AG04450 (cell line): ENCODE results near the gene MAP3K5. TPM values are rescaled to one million over a fixed set of nuclear protein-coding genes. Genes with fewer than 3 reads are reported as not detected.

Source experiments
- CTCF ChIA-PET: fragments of 300-600, 350-600 bp; formaldehyde crosslinking; extraction: SDS; loops from one replicate; lab custom pipeline; 2022; ENCODE audit warnings: antibody characterized with exemption, inconsistent platforms; lab: Charles Lee
- POLR2A ChIA-PET: fragments of 350-600 bp; formaldehyde crosslinking; extraction: SDS; loops from one replicate; lab custom pipeline; 2021; ENCODE audit warnings: antibody characterized with exemption, inconsistent platforms; lab: Yijun Ruan, JAX
- DNase-seq: peaks from one replicate; pipeline ENCODE4 v3.0.0-alpha.2; 2011; ENCODE audit warnings: low read depth, low spot score
- H3K27ac ChIP-seq: one replicate; pipeline ENCODE4 v1.5.1; 2012; ENCODE audit warnings: low read depth, low read length, control low read depth
- H3K27me3 ChIP-seq: one replicate; pipeline ENCODE4 v1.6.0; 2012; ENCODE audit warnings: low read length; ENCODE audit not compliant: control insufficient read depth, insufficient read depth
- H3K4me3 ChIP-seq: 2 replicates; pipeline ENCODE4 v1.5.1; 2011; ENCODE audit warnings: mild to moderate bottlenecking, low read depth, low read length, control low read depth
- H3K9me3 ChIP-seq: 2 replicates; pipeline ENCODE4 v1.5.1; 2012; ENCODE audit warnings: low read length; ENCODE audit not compliant: control insufficient read depth, insufficient read depth
- CTCF ChIP-seq: IDR thresholded peaks from 2 replicates; pipeline ENCODE4 v1.5.1; 2011; ENCODE audit warnings: low read depth, low read length, control low read depth, inconsistent platforms
- polyA plus RNA-seq: library from polyadenylated mRNA; depleted of rRNA; stranded (reverse); fragments of >200 nt; gene quantifications from 2 replicates; pipeline ENCODE4 v1.2.3, GENCODE V29; 2011

The MAP3K5 gene
- polyA plus RNA-seq, 1 experiment, result 17.0 TPM

- DNase-seq, result no peak
- Histone ChIP-seq H3K27ac (no peak overlapping the region), H3K27me3 (no peaks in the 10 kb centered on the region), H3K4me3 (no peak overlapping the region), H3K9me3 (no peaks in the 10 kb centered on the region)
- TF ChIP-seq CTCF, result no peak
- POLR2A ChIA-PET, result no interaction called here
- CTCF ChIA-PET, result no interaction called here
These were observed 187.3 kb downstream of the MAP3K5 start for GRCh38 chr6:136604928-136605510.

GRCh38 chr6:136604328-136604825 lies 187.9 kb downstream of the MAP3K5 start:
- ChIA-PET POLR2A (no interaction called here), CTCF (no interaction called here)
- H3K27me3 ChIP-seq, result no peaks in the 10 kb centered on the region

DNA sequence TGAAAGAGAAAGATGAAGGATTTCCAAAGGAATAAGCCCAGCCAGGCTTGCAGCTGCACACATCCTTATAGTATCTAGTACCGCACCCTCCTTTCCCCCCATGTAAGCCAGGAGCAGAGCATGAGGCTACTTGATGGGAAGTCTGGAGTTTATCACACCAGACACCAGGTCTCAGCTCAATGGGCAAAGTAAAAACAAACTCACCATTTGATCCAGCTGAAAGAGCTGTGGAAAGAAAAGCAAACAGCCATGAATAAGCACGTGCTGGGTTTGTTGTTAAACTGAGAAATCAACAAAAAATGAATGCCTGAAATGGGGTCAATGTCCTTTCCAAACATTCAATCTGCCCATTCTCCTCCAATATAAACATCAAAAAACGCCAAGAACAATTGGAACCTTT lies 191.5 kb downstream of the MAP3K5 start:
- Histone ChIP-seq H3K27ac (no peak overlapping the region), H3K27me3 (no peaks in the 10 kb centered on the region), H3K4me3 (no peak overlapping the region), H3K9me3 (no peaks in the 10 kb centered on the region)
- CTCF ChIA-PET, result interaction anchor here (1.1 to 2.0 kb wide), 3 partner anchors 43 to 192 kb away, joined by 3 to 10 read pairs (median 7); partner anchors contain the start of gene MAP3K5
- no peak for TF ChIP-seq CTCF
- POLR2A ChIA-PET, result interaction anchor here (1.3 kb wide), 2 partner anchors 9 to 192 kb away, joined by 3 to 5 read pairs; partner anchors contain the start of gene MAP3K5
- DNase-seq, result no peak

More at GRCh38 chr6:136604328-136604825, 187.9 kb downstream of the MAP3K5 start:
- no peak for DNase-seq
- H3K27ac ChIP-seq, result no peak overlapping the region
- H3K9me3 ChIP-seq, result no peaks in the 10 kb centered on the region
- no peak for TF ChIP-seq CTCF
- H3K4me3 ChIP-seq, result no peak overlapping the region

DNA sequence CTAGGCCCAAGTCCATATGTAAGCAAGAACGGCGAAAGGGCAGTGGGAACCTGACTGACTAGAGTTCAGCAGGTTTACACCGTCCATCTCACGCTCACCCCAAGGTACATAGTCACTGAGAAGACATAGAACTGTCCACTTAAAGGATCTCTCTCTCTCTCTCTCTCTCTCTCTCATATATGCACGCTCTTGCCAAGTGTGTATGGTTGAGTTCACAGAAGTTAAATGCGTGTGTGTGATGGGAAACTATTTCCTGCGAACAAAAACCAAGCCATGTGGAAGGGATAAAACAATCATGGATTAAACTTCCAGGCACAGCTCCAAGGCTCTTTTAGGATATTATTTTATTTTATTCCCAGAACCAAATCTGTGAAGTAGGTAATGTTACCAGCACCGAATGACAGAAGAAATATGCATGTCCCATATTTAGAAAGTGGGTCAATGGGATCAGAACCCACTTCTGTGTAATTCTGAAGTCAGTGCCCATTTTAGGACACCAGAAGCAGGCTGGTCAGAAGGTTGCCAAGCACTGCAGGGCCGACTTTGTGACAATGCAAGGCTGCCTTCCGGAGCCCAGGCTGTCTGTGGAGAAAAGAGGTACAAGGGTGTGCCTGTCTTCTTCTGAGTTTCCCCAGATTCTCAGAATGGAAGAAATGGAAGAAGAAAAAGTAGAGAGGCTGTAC lies 192.8 kb downstream of the MAP3K5 start:
- no peak overlapping the region for H3K4me3 ChIP-seq
- ChIA-PET POLR2A (no interaction called here), CTCF (interaction anchor here (1.1 kb wide), 1 partner anchor 44 kb away, joined by 3 read pairs; no protein-coding TSS in a partner anchor)
- DNase-seq, result no peak
- no peak for TF ChIP-seq CTCF
- H3K27me3 ChIP-seq, result no peaks in the 10 kb centered on the region
- H3K27ac ChIP-seq, result no peak overlapping the region
- H3K9me3 ChIP-seq, result no peaks in the 10 kb centered on the region

GRCh38 chr6:136598048-136598447 lies 194.2 kb downstream of the MAP3K5 start:
- TF ChIP-seq CTCF, result no peak
- H3K9me3 ChIP-seq, result no peaks in the 10 kb centered on the region
- H3K27ac ChIP-seq, result no peak overlapping the region
- H3K27me3 ChIP-seq, result no peaks in the 10 kb centered on the region
- POLR2A ChIA-PET, result no interaction called here
- CTCF ChIA-PET, result interaction anchor here (1.3 kb wide), 1 partner anchor 46 kb away, joined by 4 read pairs; no protein-coding TSS in a partner anchor
- H3K4me3 ChIP-seq, result no peak overlapping the region
- no peak for DNase-seq
